Suprapubic skin (tissue), 4 donors: ENCODE results near the gene MAN2B2. TPM values are rescaled to one million over a fixed set of nuclear protein-coding genes. Genes with fewer than 3 reads are reported as not detected.

ENCODE experiments used
- DNase-seq, 2 donors: peaks; one replicate each; pipeline ENCODE4 v3.0.0-alpha.2; 2019; ENCODE audit warnings: low spot score in 2 of 2
- H3K27ac ChIP-seq: fragments of 200-600 bp; sonication (generic); one replicate; pipeline ENCODE4 v1.5.1; 2019
- H3K27me3 ChIP-seq: fragments of 200-600 bp; sonication (generic); one replicate; pipeline ENCODE4 v1.5.1; 2019
- H3K36me3 ChIP-seq: fragments of 200-600 bp; sonication (generic); one replicate; pipeline ENCODE4 v1.5.1; 2019
- H3K4me1 ChIP-seq: fragments of 200-600 bp; sonication (generic); one replicate; pipeline ENCODE4 v1.5.1; 2019
- H3K4me3 ChIP-seq: fragments of 200-600 bp; sonication (generic); one replicate; pipeline ENCODE4 v1.5.1; 2019; ENCODE audit warnings: mild to moderate bottlenecking
- H3K9me3 ChIP-seq: fragments of 200-600 bp; sonication (generic); one replicate; pipeline ENCODE4 v1.5.1; 2019
- CTCF ChIP-seq, 2 donors: fragments of 200-600 bp in 1 of 2; fragments of 450-650 bp in 1 of 2; sonication (generic) in 1 of 2; IDR thresholded peaks; one replicate each; pipeline ENCODE4 v1.5.1; 2016 to 2019; ENCODE audit warnings: antibody characterized with exemption in 2 of 2, mild to moderate bottlenecking in 1 of 2, moderate library complexity in 1 of 2
- EP300 ChIP-seq: sonication (generic); formaldehyde crosslinking; IDR thresholded peaks from one replicate; pipeline ENCODE4 v1.6.1; 2017; ENCODE audit warnings: antibody characterized with exemption
- POLR2A ChIP-seq, 2 donors: fragments of 450-650 bp; IDR thresholded peaks; one replicate each; pipeline ENCODE4 v1.6.1; 2017; ENCODE audit warnings: antibody characterized with exemption in 2 of 2, mild to moderate bottlenecking in 2 of 2, moderate library complexity in 2 of 2
- POLR2AphosphoS5 ChIP-seq, 3 donors: sonication (generic); formaldehyde crosslinking; IDR thresholded peaks; one replicate each; pipeline ENCODE4 v1.6.1; 2017; ENCODE audit warnings: antibody characterized with exemption in 3 of 3
- WGBS: methylation state at CpG from one replicate; pipeline ENCODE4 v1.1.5; 2018; 5-methylcytosine and 5-hydroxymethylcytosine counted together
- total RNA-seq, 4 donors: library from RNA; depleted of rRNA; stranded (reverse); fragments of >200 nt; gene quantifications; one replicate each; pipeline ENCODE4 v1.1.0, GENCODE V29; 2016

MAN2B2 gene
- total RNA-seq, 4 donors from 2014 or later: 19.6 to 27.9 (median 25.2) TPM

GRCh38 chr4:6586715-6587325, 11.8 kb downstream of the MAN2B2 start:
- TF ChIP-seq CTCF (IDR thresholded peaks at IDR 0.05): no peak
- TF ChIP-seq POLR2AphosphoS5 (IDR thresholded peaks at IDR 0.05): no peak
- TF ChIP-seq POLR2A (IDR thresholded peaks at IDR 0.05): no peak
- TF ChIP-seq EP300: no peak
- WGBS: 88% methylated on average over 26 of the region's 26 CpGs
- Histone ChIP-seq H3K4me1 (no peaks in the 10 kb centered on the region), H3K27me3 (no peaks in the 10 kb centered on the region), H3K4me3 (no peak overlapping the region), H3K27ac (no peak overlapping the region), H3K9me3 (peaks cover 4% of the 10 kb centered on the region), H3K36me3 (peaks cover 84% of the 10 kb centered on the region)
- DNase-seq: no peak

- no peaks in the 10 kb centered on the region for H3K4me1 ChIP-seq
- no peak for DNase-seq
Observed at GRCh38 chr4:6589444-6589843, 14.5 kb downstream of the MAN2B2 start.

GRCh38 chr4:6591313-6591712, 16.3 kb downstream of the MAN2B2 start:
- H3K27ac ChIP-seq: no peak overlapping the region
- peaks cover 76% of the 10 kb centered on the region for H3K36me3 ChIP-seq
- 83% methylated on average over 9 of the region's 9 CpGs for WGBS
- H3K27me3 ChIP-seq: no peaks in the 10 kb centered on the region
- DNase-seq: no peak
- TF ChIP-seq POLR2AphosphoS5 (IDR thresholded peaks at IDR 0.05): no peak
- TF ChIP-seq POLR2A (IDR thresholded peaks at IDR 0.05): no peak
- TF ChIP-seq CTCF (IDR thresholded peaks at IDR 0.05): no peak
- TF ChIP-seq EP300: no peak
- no peaks in the 10 kb centered on the region for H3K9me3 ChIP-seq
- no peak overlapping the region for H3K4me3 ChIP-seq
- H3K4me1 ChIP-seq: no peaks in the 10 kb centered on the region

More at GRCh38 chr4:6589444-6589843, 14.5 kb downstream of the MAN2B2 start:
- TF ChIP-seq POLR2AphosphoS5 (IDR thresholded peaks at IDR 0.05) (no peak), POLR2A (IDR thresholded peaks at IDR 0.05) (no peak), CTCF (IDR thresholded peaks at IDR 0.05) (no peak), EP300 (no peak)
- no peak overlapping the region for H3K27ac ChIP-seq
- 98% methylated on average over 4 of the region's 4 CpGs for WGBS
- H3K27me3 ChIP-seq: no peaks in the 10 kb centered on the region
- H3K9me3 ChIP-seq: no peaks in the 10 kb centered on the region
- peaks cover 82% of the 10 kb centered on the region for H3K36me3 ChIP-seq
- H3K4me3 ChIP-seq: no peak overlapping the region

GRCh38 chr4:6591781-6592180, 16.8 kb downstream of the MAN2B2 start:
- 93% methylated on average over 3 of the region's 9 CpGs for WGBS
- DNase-seq: no peak
- H3K27ac ChIP-seq: no peak overlapping the region
- no peaks in the 10 kb centered on the region for H3K9me3 ChIP-seq
- no peaks in the 10 kb centered on the region for H3K4me1 ChIP-seq
- no peaks in the 10 kb centered on the region for H3K27me3 ChIP-seq
- H3K4me3 ChIP-seq: no peak overlapping the region
- TF ChIP-seq POLR2A (IDR thresholded peaks at IDR 0.05) (no peak), POLR2AphosphoS5 (IDR thresholded peaks at IDR 0.05) (no peak), CTCF (IDR thresholded peaks at IDR 0.05) (no peak), EP300 (no peak)
- peaks cover 77% of the 10 kb centered on the region for H3K36me3 ChIP-seq

GRCh38 chr4:6592804-6593563, 18.0 kb downstream of the MAN2B2 start:
- 89% methylated on average over 8 of the region's 16 CpGs for WGBS
- Histone ChIP-seq H3K4me3 (no peak overlapping the region), H3K4me1 (no peaks in the 10 kb centered on the region), H3K36me3 (peaks cover 82% of the 10 kb centered on the region), H3K9me3 (no peaks in the 10 kb centered on the region), H3K27me3 (no peaks in the 10 kb centered on the region), H3K27ac (no peak overlapping the region)
- no peak for DNase-seq
- TF ChIP-seq POLR2AphosphoS5 (IDR thresholded peaks at IDR 0.05) (no peak), CTCF (IDR thresholded peaks at IDR 0.05) (no peak), POLR2A (IDR thresholded peaks at IDR 0.05) (no peak), EP300 (no peak)
